ENCODE results near the gene B3GLCT. TPM values are rescaled to one million over a fixed set of nuclear protein-coding genes. Genes with fewer than 3 reads are reported as not detected.

Gene B3GLCT
- total RNA-seq, 3 donors from 2014 or later, result 7.5 to 19.2 (median 10.5) TPM

DNA sequence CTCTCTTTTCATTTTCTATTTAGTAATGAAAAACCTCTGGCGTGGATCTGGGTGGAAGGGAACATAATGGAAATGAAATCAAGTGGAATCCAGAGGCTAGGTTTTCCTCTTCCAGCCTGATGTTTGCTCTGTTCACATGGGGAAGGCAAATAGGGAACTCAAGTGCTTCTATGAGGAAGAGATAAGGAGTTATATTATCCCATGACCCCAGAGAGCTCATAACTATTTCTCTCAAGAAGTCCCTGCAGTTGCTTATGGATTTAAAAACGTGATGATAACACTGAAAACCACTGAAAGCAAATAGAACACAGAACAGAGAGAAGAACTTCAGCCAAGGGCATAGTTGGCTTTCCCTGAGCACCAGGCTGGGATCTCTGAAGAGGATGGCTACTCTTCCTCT is 157.8 kb downstream of the B3GLCT start:
- Histone ChIP-seq H3K4me1 (no peaks in the 10 kb centered on the region), H3K36me3 (no peaks in the 10 kb centered on the region), H3K27ac (no peak overlapping the region), H3K27me3 (no peaks in the 10 kb centered on the region), H3K9me3 (peaks cover 4 to 17% of the 10 kb centered on the region in 2 donors), H3K4me3 (no peak overlapping the region)
- intact Hi-C loops (cut with DNase I; ENCODE audit: low total_unique reads), result no loop called here
- no peak for DNase-seq (ENCODE audit: low spot score in 2 of 2)
- TF ChIP-seq, protein P1, sequence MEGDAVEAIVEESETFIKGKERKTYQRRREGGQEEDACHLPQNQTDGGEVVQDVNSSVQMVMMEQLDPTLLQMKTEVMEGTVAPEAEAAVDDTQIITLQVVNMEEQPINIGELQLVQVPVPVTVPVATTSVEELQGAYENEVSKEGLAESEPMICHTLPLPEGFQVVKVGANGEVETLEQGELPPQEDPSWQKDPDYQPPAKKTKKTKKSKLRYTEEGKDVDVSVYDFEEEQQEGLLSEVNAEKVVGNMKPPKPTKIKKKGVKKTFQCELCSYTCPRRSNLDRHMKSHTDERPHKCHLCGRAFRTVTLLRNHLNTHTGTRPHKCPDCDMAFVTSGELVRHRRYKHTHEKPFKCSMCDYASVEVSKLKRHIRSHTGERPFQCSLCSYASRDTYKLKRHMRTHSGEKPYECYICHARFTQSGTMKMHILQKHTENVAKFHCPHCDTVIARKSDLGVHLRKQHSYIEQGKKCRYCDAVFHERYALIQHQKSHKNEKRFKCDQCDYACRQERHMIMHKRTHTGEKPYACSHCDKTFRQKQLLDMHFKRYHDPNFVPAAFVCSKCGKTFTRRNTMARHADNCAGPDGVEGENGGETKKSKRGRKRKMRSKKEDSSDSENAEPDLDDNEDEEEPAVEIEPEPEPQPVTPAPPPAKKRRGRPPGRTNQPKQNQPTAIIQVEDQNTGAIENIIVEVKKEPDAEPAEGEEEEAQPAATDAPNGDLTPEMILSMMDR (IDR thresholded peaks at IDR 0.05), result no peak
- TF ChIP-seq POLR2A (IDR thresholded peaks at IDR 0.05), result no peak
- no peak for TF ChIP-seq POLR2AphosphoS5 (IDR thresholded peaks at IDR 0.05)

DNA sequence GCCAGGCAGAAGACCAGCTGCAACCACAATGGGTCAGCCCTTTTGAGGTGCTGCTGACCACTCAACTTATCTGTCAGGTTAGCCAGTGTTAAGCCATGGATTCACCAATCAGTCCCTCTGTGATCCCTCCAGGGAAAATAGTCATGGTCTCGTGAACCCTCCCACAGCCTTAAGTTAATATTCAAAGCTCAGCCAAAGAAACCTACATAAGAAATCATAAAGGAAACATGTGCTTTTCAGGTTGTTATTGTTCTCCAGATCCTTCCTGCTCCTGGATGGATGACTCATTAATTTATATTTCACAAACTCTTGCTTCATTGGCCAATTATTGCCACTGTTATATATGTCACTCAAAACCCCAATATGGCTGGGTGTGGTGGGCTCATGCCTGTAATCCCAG is 161.9 kb downstream of the B3GLCT start:
- no peak overlapping the region for H3K4me3 ChIP-seq
- TF ChIP-seq, protein P1 (IDR thresholded peaks at IDR 0.05), result no peak
- no peak for TF ChIP-seq POLR2A (IDR thresholded peaks at IDR 0.05)
- no peak for TF ChIP-seq POLR2AphosphoS5 (IDR thresholded peaks at IDR 0.05)

DNA sequence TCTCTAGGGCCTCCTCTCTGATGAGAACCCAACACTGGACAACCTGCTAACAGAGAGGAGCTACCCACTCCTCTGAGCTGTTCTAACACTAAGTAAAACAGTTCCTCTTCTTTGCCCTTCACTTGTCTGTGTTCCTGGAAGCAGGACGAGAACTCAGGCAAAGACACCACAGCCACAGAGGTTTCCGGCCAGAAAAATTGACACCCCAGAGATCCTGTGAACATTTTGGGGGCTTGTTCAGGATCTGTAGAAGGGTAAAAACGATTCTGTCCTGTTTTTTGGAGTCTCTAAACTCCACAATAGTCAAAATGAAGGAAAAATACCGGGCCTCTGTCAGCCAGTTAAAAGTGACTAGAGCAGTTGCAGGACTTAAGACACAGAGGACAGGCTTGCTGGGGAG is 165.9 kb downstream of the B3GLCT start:
- no peak for DNase-seq (ENCODE audit: low spot score in 2 of 2)
- Histone ChIP-seq H3K27me3 (no peaks in the 10 kb centered on the region), H3K4me3 (no peak overlapping the region), H3K27ac (no peak overlapping the region), H3K9me3 (peaks cover 26 to 28% of the 10 kb centered on the region in 2 donors), H3K4me1 (no peaks in the 10 kb centered on the region), H3K36me3 (no peaks in the 10 kb centered on the region)
- intact Hi-C loops (cut with DNase I; ENCODE audit: low total_unique reads), result no loop called here
- TF ChIP-seq POLR2A (IDR thresholded peaks at IDR 0.05) (no peak), POLR2AphosphoS5 (IDR thresholded peaks at IDR 0.05) (no peak)
- TF ChIP-seq, protein P1 (IDR thresholded peaks at IDR 0.05), result no peak

More for the DNA sequence above, 161.9 kb downstream of the B3GLCT start:
- no peak for DNase-seq (ENCODE audit: low spot score in 2 of 2)
- intact Hi-C loops (cut with DNase I; ENCODE audit: low total_unique reads), result no loop called here
- H3K27me3 ChIP-seq, result no peaks in the 10 kb centered on the region
- no peaks in the 10 kb centered on the region for H3K4me1 ChIP-seq
- no peaks in the 10 kb centered on the region for H3K36me3 ChIP-seq
- peaks cover 21 to 24% of the 10 kb centered on the region in 2 donors for H3K9me3 ChIP-seq
- H3K27ac ChIP-seq, result no peak overlapping the region

DNA sequence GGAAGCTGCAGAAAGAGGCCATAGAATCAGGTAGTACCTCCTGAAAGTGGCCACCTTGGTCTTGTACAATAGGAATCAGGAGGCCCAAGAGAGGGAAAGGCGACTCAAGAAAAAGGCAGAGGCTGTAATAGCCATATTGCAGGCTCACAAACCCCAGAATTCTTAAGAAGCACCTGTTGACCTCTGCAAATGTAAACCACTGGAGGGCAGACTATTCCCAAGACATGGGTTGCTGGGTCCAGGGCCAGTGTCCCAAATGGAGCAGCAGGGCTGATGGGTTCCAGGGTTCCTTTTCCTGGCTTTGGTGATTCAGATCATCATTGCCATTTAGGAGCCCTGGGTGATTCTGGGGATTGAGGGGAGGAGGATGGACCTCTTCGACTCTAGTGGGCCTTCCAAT is 167.6 kb downstream of the B3GLCT start:
- no peak for DNase-seq (ENCODE audit: low spot score in 2 of 2)
- H3K9me3 ChIP-seq, result peaks cover 26 to 28% of the 10 kb centered on the region in 2 donors
- no peaks in the 10 kb centered on the region for H3K27me3 ChIP-seq
- H3K36me3 ChIP-seq, result no peaks in the 10 kb centered on the region
- no peak overlapping the region for H3K27ac ChIP-seq
- TF ChIP-seq, protein P1 (IDR thresholded peaks at IDR 0.05), result no peak
- TF ChIP-seq POLR2AphosphoS5 (IDR thresholded peaks at IDR 0.05) (no peak), POLR2A (IDR thresholded peaks at IDR 0.05) (no peak)
- H3K4me1 ChIP-seq, result no peaks in the 10 kb centered on the region
- intact Hi-C loops (cut with DNase I; ENCODE audit: low total_unique reads), result no loop called here
- H3K4me3 ChIP-seq, result no peak overlapping the region

DNA sequence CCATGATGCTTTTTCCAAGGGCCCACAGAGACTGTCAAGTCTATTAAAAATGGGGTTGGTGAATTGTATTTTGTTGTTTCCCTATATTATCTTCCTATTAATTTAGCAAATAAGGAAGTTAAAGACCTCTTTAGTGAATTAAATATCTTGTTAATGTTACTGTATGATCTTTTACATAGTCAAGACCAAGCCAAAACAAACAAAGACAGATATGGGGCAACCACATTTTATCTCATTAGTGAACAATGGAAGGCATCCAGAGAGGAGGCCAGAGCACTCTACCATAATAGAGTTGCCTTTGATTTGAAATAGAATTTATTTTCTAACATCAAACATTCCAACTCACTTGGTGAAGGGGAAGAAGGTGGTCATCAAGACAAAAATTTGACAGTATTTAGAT is 169.4 kb downstream of the B3GLCT start:
- H3K36me3 ChIP-seq, result no peaks in the 10 kb centered on the region
- DNase-seq (ENCODE audit: low spot score in 2 of 2), result no peak
- H3K4me1 ChIP-seq, result no peaks in the 10 kb centered on the region
- no peaks in the 10 kb centered on the region for H3K27me3 ChIP-seq
- H3K9me3 ChIP-seq, result peaks cover 26 to 28% of the 10 kb centered on the region in 2 donors
- no peak overlapping the region for H3K27ac ChIP-seq
- no peak for TF ChIP-seq POLR2A (IDR thresholded peaks at IDR 0.05)
- TF ChIP-seq, protein P1 (IDR thresholded peaks at IDR 0.05), result no peak
- TF ChIP-seq POLR2AphosphoS5 (IDR thresholded peaks at IDR 0.05), result no peak
- no peak overlapping the region for H3K4me3 ChIP-seq
- intact Hi-C loops (cut with DNase I; ENCODE audit: low total_unique reads), result no loop called here

Data from breast epithelium (tissue), 4 donors.